Posterior cingulate gyrus (tissue), 11 donors: ENCODE results near the gene PYCR2.
"Not testable (repeated sequence)": the region's sequence is repeated elsewhere in the genome, so short reads cannot be mapped to it uniquely, and the experiment has no call there.

Source experiments
- DNase-seq, 10 donors: peaks; one replicate each; pipeline versions ENCODE4 v3.0.0 to v3.0.0-alpha.2; 2020 to 2021; ENCODE audit warnings: mixed read lengths in 3 of 10
- intact Hi-C: fragments of 100-400 bp; cut with DNase I; formaldehyde crosslinking; loops from one replicate; pipeline ENCODE4 v1.15.1; 2023

PYCR2 gene

DNA sequence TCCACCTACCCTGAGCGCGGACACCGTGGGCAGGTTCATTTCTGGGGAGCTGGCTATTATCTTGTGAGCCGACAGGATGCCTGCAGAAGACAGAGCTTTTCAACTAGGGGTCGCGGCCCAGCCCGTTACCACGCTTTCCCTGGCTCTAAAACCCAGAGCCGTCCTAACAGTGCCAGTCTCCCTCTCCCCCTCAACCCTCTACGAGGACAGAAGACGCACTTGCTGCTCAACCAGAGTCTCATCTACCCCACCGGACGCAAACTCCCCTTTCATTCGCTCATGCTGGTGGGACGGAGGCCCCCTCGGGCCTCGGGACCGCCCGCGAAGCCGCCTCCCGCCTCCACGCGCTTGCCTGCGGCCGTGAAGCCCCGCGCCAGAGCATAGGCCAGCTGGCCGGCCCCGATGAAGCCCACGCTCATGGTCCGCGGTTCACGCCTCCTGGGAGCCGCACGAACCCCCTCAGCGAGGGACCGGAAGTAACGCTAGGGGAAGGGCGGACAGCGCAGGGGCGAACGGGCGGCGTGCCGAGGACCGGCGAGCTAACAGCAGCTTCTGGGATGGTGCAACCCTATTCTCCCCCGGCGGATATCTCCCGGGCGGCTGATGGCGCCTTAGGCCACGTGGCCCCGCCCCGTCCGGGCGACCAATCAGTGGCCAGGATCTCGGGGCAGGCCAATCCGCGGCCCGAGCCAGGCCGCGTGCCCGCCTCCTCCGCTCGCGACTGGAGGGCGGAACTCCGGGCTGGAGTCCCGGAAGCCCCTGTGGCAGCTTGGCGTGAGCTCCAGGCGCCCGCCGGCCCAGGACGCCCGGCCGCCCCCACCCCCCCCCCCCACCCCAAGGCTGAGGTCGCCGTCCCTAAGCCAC is at the start of gene PYCR2:
PYCR2 (minus strand) TSS at position 559 of the 864 bp plus-strand sequence; CDS start at position 419, 140 bp downstream.
- peak; percentile 91 to 99 (median 94) for DNase-seq
- intact Hi-C loops, result loop anchor here (5.0 kb wide), 2 partner anchors 53 to 272 kb away; partner anchors contain the start of gene ENAH

DNA sequence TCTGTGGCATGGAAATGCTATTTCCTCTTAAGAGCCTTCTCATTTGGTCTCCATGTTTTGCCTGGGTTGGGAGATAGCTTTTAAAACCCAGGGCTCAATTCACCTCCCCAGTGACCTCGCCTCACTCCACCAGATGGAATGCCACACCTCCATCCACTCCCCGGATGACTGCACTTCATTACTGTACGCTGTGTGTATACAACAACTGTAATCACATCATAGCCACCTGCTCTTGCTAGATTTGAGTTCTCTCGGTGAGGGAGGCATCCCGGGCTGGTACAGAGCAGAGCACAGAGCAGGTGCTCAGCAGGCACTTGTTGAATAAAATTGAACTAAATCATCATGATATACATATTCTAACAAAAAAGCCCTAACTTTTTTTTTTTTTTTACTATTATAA is 49.1 kb upstream of the PYCR2 start:
- no peak for DNase-seq
- intact Hi-C loops, result loop anchor here (10.0 kb wide), 2 partner anchors 128 to 658 kb away; no protein-coding TSS in a partner anchor

- DNase-seq, result no peak
- intact Hi-C loops, result loop anchor here (10.0 kb wide), 2 partner anchors 128 to 658 kb away; no protein-coding TSS in a partner anchor
Measured at GRCh38 chr1:225972344-225973152, 48.5 kb upstream of the PYCR2 start.

- intact Hi-C loops, result loop anchor here (10.0 kb wide), 2 partner anchors 126 to 656 kb away; no protein-coding TSS in a partner anchor
Measured at GRCh38 chr1:225970592-225971157, 46.6 kb upstream of the PYCR2 start.

GRCh38 chr1:225969751-225970150 is 45.7 kb upstream of the PYCR2 start:
- intact Hi-C loops, result loop anchor here (10.0 kb wide), 2 partner anchors 125 to 655 kb away; no protein-coding TSS in a partner anchor
- DNase-seq, result not testable (repeated sequence)

More at GRCh38 chr1:225970592-225971157, 46.6 kb upstream of the PYCR2 start:
- not testable (repeated sequence) for DNase-seq

GRCh38 chr1:225965231-225965630 is 41.2 kb upstream of the PYCR2 start:
- no peak for DNase-seq
- intact Hi-C loops, result no loop called here

DNA sequence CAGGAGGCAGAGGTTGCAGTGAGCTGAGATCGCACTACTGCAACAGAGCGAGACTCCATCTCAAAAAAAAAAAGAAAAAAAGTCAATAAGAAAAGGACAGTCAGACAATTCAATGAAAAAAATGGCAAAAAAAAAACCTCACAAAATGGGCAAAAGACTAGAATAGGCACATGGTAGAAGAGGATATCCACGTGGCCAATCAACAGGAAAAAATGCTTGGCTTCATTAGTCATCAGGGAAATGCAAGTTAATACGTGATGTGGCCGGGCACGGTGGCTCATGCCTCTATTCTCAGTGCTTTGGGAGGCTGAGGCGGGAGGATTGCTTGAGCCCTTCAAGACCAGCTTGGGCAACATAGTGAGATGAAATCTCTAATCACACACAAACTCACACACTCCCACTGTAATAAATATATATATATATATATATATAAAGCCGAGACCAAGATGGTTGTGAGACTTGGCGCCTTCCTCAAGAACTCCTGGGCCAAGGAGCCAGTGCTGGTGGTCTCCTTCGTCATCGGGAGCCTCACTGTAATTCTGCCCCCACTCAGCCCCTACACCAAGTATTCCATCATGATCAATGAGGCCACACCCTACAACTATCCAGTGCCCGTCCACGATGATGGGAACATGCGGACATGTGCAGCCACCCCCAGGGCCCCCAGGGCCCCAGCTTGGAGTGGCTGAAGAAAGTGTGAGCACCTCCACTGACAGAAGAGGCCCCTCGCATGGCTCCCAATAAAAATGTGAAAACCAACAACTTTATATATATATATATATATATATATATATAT is 39.9 kb upstream of the PYCR2 start:
- DNase-seq, result no peak
- intact Hi-C loops, result no loop called here

- intact Hi-C loops, result no loop called here
- DNase-seq, result peak in 3 of 10 donors; percentile 20 to 42 (median 42)
Measured at GRCh38 chr1:225962440-225962975, 38.5 kb upstream of the PYCR2 start.

DNA sequence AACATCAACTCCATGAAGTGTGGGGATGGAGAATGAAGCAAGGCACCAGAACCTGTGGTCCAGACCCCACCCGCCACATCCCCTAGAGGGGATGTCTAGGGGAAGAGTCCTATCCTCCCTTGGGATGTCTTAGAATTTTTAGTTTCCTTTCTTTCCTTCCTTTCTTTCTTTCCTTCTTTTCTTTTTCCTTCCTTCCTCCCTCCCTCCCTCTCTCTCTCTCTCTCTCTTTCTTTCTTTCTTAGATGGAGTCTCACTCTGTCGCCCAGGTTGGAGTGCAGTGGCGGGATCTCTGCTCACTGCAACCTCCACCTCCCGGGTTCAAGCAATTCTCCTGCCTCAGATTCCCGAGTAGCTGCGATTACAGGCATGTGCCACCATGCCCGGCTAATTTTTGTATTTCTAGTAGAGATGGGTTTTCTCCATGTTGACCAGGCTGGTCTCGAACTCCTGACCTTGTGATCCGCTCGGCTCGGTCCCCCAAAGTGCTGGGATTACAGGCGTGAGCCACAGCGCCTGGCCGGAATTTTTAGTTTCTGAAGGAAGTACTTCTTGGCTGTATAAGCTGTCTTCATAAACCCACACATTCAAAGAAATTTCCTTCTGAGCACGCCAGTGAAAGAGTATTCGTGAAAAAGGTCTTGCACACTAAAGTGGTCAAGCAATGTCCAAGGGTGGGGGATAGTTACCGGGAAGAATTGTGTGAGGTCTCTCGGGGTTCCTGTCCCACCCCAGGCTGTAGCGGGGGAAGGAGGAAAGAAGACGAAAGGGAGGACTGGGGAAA is 37.8 kb upstream of the PYCR2 start:
- DNase-seq, result no peak
- intact Hi-C loops, result no loop called here

DNA sequence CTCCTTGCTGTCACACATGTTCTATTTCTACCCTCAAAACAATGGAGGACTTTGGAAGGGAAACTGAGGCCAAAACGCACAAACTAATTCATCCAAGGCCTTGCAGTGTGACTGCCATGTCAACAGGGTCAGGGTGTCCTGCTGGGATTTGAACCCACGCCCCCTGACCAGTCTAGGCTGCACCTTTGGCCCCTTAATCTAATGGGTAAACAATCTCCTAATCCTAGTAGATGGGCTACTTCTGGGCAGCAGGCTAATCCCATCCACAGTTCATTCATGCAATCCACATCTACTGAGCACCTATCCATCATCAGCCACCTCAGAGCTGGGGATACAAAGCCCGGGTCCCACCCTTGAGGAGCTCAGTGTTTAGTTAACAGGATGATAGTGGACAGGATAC is 34.0 kb upstream of the PYCR2 start:
- intact Hi-C loops, result no loop called here
- DNase-seq, result no peak

DNA sequence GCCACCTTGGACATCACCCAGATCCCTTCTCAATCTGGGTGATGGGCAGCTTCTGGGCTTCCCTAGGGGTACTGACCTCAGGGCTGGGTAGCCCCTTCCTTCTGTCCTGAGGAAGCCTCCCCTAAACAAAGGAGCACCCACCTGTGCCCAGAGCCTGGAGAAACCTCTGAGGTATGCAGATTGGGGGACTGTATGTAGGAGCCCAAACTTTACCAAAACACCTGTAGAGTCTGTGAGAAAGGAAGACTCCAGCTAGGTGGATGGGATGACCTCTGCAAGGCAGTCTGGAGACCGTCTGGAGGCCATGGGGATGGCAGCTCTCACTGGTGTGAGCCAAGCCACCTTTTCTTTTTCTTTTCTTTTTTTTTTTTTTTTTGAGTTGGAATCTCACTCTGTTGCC is 30.7 kb upstream of the PYCR2 start:
- peak in 1 of 10 donors; percentile 33 for DNase-seq
- intact Hi-C loops, result no loop called here

GRCh38 chr1:225953315-225953714 is 29.3 kb upstream of the PYCR2 start:
- intact Hi-C loops, result no loop called here
- DNase-seq, result peak in 1 of 10 donors; percentile 1

DNA sequence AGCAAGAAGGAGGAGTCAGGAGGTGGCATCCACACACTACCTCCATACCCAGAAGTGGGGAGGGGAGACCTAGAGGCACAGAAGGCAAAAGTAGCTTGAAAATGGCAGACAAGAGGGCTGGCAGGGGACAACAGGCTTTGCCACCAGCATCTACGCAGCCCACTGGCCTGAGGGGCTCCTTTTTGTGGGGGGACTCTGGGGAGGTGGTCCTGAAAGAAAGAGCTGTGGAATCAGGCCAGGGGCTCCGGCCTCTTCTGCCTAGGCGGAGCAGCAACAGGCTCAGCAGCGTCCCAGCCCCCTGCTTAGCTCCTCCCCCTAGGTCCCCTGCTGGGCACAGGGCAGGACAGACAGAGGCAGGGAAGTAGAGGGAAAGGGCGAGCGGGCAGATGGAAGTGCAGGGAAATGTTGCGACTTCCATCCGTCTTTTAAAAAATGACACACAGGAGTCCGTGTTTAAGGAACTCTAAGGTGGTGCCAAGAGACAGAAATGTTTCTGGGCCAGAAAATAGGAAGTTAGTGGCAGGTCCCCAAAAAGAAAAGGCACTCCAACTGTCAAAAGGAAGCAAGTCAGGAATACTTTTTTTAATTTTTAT is 27.0 kb upstream of the PYCR2 start:
- intact Hi-C loops, result no loop called here
- DNase-seq, result peak in 2 of 10 donors; percentile 46 to 62

DNA sequence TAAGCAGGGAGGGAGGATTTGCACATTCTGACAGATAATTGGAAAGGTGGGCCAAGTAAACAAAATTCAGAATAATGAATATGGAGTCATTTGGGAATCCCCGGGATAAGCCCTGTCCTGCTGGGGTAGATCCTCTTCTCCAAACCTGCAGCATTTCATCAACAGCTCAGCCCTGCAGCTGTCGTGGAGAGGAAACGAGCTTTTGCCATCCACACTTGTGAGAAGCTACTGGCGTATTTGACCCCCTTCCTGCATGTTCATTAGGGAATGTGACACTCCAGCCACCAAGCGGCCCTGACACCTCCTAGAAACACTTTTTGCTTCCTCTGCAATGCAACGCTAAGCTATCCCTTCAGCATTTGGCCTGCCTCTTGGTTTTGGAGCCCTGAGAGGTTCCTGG is 25.0 kb upstream of the PYCR2 start:
- intact Hi-C loops, result no loop called here
- peak in 2 of 10 donors; percentile 5 to 36 for DNase-seq

DNA sequence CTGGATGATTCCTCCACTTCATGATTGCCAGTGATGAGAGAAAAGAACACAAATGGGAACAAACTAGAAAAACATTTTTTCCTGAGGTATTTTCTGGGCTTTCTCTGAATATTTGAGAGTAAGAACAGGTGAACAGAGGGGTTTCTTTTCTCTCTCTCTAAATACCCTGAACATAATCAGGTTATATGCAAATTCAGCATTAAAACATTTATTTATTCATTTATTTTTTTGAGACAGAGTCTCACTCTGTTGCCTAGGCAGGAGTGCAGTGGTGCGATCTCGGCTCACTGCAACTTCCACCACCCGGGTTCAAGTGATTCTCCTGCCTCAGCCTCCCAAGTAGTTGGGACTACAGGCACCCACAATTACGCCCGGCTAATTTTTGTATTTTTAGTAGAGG is 22.8 kb upstream of the PYCR2 start:
- intact Hi-C loops, result no loop called here
- DNase-seq, result no peak

GRCh38 chr1:225946082-225946620 is 22.1 kb upstream of the PYCR2 start:
- DNase-seq, result peak in 2 of 10 donors; percentile 22 to 34
- intact Hi-C loops, result no loop called here

DNA sequence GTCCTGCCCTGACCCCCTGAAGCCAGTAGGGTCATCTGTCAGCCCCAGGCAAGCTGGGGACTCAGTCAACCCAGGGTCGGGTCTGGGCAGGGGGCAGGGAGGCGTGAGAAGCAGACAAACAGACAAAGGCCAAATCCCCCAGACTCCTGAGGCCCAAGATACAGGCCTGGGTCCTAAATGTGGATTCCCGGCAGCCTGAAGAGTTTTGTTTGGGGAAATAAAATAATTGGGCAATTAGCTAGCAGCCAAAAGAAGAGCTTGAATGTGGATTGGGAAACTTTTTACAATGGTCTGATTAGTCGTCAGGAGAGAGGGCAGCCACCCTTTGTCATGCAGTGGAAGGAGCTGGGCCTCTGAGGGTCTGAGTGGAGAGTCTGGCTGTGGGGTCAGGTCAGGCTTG is 21.5 kb upstream of the PYCR2 start:
- intact Hi-C loops, result no loop called here
- peak in 2 of 10 donors; percentile 12 to 34 for DNase-seq

DNA sequence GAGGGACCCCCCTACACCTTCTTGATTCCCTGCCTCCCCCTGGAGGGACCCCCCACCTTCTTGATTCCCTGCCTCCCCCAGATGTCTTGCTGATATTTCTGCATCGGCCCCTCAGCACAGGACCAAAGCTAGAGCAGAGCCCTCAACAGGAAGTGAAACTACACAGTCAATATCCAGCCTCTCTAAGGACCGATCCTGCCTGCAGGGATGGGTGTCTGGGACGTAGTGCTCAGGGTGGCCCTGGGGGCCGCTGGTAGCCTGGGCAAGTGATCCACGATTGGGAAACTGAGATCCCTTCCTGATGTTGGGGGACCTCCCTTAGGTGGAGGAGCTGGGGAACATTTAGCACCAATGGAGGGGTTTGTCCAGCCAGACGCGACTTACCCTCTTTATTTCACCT is 20.9 kb upstream of the PYCR2 start:
- peak in 2 of 10 donors; percentile 19 to 29 for DNase-seq
- intact Hi-C loops, result no loop called here
